ENCODE data around the gene MEIS2. TPM values are rescaled to one million over a fixed set of nuclear protein-coding genes. Genes with fewer than 3 reads are reported as not detected.
"Not testable (repeated sequence)": the region's sequence is repeated elsewhere in the genome, so short reads cannot be mapped to it uniquely, and the experiment has no call there.

Gene MEIS2
- polyA plus RNA-seq, 1 donor = 4.2 TPM

DNA sequence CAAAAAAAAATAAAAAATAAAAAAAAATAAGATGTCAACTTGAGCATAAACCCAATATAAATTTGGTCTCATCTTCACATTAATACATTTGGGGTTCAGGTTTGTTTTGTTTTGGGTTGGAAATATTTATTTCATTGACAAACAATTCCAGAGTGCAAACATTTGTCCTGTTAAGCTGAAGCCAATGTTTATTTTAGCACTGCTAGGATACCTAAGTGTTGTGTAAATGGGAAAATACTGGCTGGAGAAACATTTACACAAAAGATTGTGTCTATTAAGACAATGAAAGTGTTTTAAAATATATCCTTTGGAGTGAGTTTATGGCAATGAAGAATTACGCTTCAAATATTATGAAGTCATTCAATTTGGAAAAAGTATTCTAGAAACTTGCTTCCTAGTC is 91.1 kb downstream of the MEIS2 start:
- no peak for DNase-seq (ENCODE audit: low read depth)

- DNase-seq (ENCODE audit: low read depth) = no peak
These were observed 92.1 kb downstream of the MEIS2 start for GRCh38 chr15:37008205-37008604.

GRCh38 chr15:37007301-37007700 is 93.0 kb downstream of the MEIS2 start:
- no peak for DNase-seq (ENCODE audit: low read depth)

GRCh38 chr15:37004981-37005735 is 95.2 kb downstream of the MEIS2 start:
- no peak for DNase-seq (ENCODE audit: low read depth)

DNA sequence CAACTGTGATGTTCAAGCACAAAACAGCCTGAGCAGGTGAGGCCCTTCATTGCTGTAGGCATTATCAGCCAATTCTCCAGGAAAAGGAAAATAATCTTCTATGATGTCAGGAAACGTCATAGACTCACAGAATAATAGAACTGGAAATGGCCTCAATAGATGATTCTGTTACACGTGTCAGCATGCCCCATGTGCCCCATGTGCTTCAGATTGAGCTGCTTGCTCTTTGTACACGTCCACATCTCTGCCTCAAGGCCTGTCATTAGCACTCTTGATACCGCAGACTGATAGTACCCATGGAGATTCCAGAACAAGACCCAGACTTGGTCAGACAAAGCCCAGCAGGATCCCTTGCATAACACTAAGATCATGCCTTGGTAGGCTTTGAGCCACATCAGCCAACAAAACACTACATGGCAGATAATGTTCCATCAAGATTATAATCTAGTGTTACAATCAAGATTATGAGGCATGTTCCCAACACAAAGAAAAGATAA is 95.9 kb downstream of the MEIS2 start:
- DNase-seq (ENCODE audit: low read depth) = no peak

- no peak for DNase-seq (ENCODE audit: low read depth)
These were observed 98.2 kb downstream of the MEIS2 start for GRCh38 chr15:37002041-37002672.

GRCh38 chr15:37001417-37001816 is 98.9 kb downstream of the MEIS2 start:
- no peak for DNase-seq (ENCODE audit: low read depth)

DNA sequence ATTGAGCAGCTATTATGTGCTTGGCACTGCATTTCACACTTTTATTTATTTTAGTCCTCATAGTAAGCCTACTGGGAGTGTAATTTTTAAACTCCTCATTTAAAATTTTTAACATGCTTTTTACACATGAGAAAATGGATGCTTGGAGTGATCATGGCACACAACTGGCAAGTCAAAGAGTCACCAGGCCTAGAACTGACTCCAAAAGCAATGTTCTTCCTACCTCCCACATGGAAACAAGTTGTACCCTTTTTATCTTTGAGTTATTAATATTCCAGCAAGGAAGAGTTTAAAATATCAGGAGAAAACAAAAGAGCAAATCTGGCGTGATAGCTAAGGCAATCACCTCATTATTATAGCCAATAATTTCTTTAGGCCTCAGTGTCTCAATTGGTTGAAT is 100.6 kb downstream of the MEIS2 start:
- no peak for DNase-seq (ENCODE audit: low read depth)

GRCh38 chr15:36996538-36997181 is 103.7 kb downstream of the MEIS2 start:
- no peak for DNase-seq (ENCODE audit: low read depth)

- no peak for DNase-seq (ENCODE audit: low read depth)
These were observed 104.2 kb downstream of the MEIS2 start for GRCh38 chr15:36996121-36996520.

DNA sequence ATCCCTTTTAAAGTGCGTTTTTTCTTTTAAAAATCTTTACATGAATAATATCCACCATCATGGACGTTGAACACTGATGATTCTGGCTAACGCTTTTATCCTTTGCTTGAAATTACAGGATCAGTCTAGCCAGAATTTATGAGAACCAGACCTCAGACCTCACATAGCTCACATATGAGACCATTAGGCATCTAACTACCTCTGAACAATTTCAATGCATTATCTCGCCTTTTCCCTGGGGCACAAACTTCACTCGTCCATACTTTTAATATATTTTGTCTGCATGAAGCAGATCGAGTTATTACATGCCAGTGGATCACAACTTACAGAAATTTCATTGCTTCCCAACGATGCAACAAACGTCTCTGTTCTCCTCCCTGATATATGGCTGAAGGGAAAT is 105.6 kb downstream of the MEIS2 start:
- DNase-seq (ENCODE audit: low read depth) = no peak

- no peak for DNase-seq (ENCODE audit: low read depth)
These were observed 107.9 kb downstream of the MEIS2 start for GRCh38 chr15:36992454-36992853.

- no peak for DNase-seq (ENCODE audit: low read depth)
These were observed 111.4 kb downstream of the MEIS2 start for GRCh38 chr15:36988947-36989346.

GRCh38 chr15:36982430-36982829 is 117.9 kb downstream of the MEIS2 start:
- DNase-seq (ENCODE audit: low read depth) = no peak

DNA sequence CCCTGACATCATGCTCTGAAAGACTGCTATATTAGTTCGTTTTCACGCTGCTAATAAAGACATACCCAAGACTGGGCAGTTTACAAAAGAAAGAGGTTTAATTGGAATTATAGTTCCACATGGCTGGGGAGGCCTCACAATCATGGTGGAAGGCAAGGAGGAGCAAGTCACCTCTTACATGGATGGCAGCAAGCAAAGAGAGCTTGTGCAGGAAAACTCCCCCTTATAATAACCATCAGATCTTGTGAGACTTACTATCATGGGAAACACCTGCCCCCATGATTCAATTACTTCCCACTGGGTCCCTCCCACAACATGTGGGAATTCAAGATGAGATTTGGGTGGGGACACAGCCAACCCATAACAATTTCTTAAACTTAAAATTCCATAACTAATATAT is 120.1 kb downstream of the MEIS2 start:
- not testable (repeated sequence) for DNase-seq (ENCODE audit: low read depth)

DNA sequence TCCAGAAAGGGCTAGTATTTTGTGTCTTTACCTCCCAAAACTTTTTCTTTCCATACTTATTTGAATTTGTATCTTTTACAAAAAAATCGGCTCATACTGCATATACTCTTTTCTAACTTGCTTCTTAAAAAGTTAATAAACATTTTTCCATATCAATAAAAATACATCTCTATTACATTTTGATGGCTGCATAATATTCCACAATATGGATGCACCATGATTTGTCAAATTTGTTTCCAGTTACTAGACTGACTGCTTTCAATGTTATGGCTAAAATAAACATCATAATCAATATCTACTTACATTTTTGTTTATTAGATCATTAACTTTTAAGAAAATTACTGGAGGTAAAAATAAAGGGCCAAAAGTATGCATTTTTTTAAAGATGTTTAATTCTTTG is 121.7 kb downstream of the MEIS2 start:
- no peak for DNase-seq (ENCODE audit: low read depth)

- DNase-seq (ENCODE audit: low read depth) = no peak
These were observed 122.2 kb downstream of the MEIS2 start for GRCh38 chr15:36978126-36978525.

DNA sequence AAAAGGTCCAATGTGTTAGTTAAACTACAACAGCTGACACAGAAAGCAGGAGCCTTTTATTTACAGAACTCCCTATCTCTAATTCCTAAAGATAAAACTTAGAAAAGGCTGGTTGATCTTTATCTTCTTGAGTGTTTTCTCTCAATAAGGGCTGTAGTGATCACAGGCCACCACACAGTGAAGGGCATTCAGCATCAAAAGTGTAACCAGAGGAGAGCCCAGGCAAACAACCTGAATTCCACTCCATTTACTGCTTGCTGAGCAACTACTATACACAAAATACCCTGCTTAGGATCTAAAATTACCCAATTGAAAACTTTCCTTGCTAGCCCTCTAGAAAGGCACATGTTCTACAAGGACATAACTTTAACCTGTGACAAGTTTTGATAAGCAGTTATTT is 122.7 kb downstream of the MEIS2 start:
- no peak for DNase-seq (ENCODE audit: low read depth)

GRCh38 chr15:36972704-36973103 is 127.6 kb downstream of the MEIS2 start:
- no peak for DNase-seq (ENCODE audit: low read depth)

DNA sequence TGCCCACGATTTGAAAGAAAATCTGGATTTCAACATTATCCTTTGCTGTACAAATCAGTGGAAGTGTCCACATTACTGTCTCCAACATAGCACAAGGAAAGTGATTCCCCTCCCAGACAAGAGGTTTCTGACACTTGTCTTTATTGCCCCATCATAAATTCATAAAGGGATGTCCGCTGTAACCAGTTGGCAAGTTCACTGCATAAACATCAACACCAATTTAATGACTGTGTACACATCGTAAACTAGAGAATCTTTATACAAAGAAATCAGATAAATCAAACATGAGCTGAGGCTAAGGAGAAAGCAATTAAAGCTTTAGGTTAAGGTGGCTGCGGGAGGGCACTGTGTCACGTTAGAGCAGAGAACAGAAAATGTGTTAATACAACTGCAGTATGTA is 129.8 kb downstream of the MEIS2 start:
- no peak for DNase-seq (ENCODE audit: low read depth)

GRCh38 chr15:36967929-36968328 is 132.4 kb downstream of the MEIS2 start:
- DNase-seq (ENCODE audit: low read depth) = no peak

- DNase-seq (ENCODE audit: low read depth) = no peak
These were observed 133.6 kb downstream of the MEIS2 start for GRCh38 chr15:36966708-36967107.
